Uterus (tissue), 2 donors: Measurements from ENCODE around the gene SHQ1.
"Not testable (repeated sequence)": the region's sequence is repeated elsewhere in the genome, so short reads cannot be mapped to it uniquely, and the experiment has no call there.

ENCODE experiments used
- CTCF ChIP-seq, 4 experiments: fragments of 200-600 bp in 2 of 4; fragments of 450-650 bp in 2 of 4; sonication (generic) in 2 of 4; IDR thresholded peaks; one replicate each; pipeline ENCODE4 v1.5.1; 2016 to 2019; ENCODE audit warnings: antibody characterized with exemption in 4 of 4, mild to moderate bottlenecking in 2 of 4, moderate library complexity in 1 of 4
- POLR2A ChIP-seq, 2 donors: fragments of 450-650 bp; IDR thresholded peaks; one replicate each; pipeline ENCODE4 v1.6.1; 2016; ENCODE audit warnings: antibody characterized with exemption in 2 of 2, mild to moderate bottlenecking in 1 of 2, moderate library complexity in 1 of 2

- TF ChIP-seq CTCF, POLR2A (IDR thresholded peaks at IDR 0.05): not testable (repeated sequence)
Observed at GRCh38 chr3:72788232-72788631, 60.0 kb downstream of the SHQ1 start.
